Coronary artery (tissue), 2 donors: ENCODE results near the gene SHMT2.

Experiments
- DNase-seq: peaks from one replicate; pipeline ENCODE4 v3.0.0-alpha.2; 2017; ENCODE audit warnings: low spot score
- H3K27ac ChIP-seq, 2 donors: fragments of 200-600 bp; sonication (generic); one replicate each; pipeline ENCODE4 v1.5.1; 2016 to 2019
- H3K4me3 ChIP-seq: fragments of 200-600 bp; sonication (generic); 2 replicates; pipeline ENCODE4 v1.5.1; 2016; ENCODE audit warnings: mild to moderate bottlenecking, moderate library complexity
- CTCF ChIP-seq: fragments of 200-600 bp; sonication (generic); IDR thresholded peaks from one replicate; pipeline ENCODE4 v1.5.1; 2019; ENCODE audit warnings: antibody characterized with exemption

The SHMT2 gene

DNA sequence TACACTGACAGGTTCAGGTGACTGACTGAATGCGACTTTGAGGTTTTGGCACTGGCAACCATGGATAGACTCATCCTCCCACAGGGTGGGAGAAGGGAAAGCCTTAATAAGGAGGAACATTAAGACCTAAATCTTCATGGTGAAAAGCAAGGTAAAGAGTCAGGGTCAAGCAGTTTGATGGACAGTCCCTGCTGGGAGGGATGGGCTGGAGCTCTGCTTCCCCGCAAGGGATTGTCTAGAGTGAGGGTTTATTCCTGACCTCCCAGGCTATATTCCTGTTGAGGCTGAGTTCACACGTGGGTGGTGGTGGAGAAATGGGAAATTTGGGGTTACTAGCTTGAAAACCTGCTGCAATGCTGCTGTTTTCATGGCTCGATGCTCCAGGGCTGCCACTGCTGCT lies 30.9 kb downstream of the SHMT2 start:
- no peak for TF ChIP-seq CTCF
- Histone ChIP-seq H3K27ac (no peak overlapping the region), H3K4me3 (no peak overlapping the region)
- DNase-seq = no peak

- no peak overlapping the region for H3K27ac ChIP-seq
- TF ChIP-seq CTCF = no peak
- H3K4me3 ChIP-seq = no peak overlapping the region
- no peak for DNase-seq
Measured at GRCh38 chr12:57261428-57261865, 31.9 kb downstream of the SHMT2 start.

- TF ChIP-seq CTCF = no peak
- H3K27ac ChIP-seq = no peak overlapping the region
- no peak overlapping the region for H3K4me3 ChIP-seq
- DNase-seq = no peak
Measured at GRCh38 chr12:57262126-57262822, 32.8 kb downstream of the SHMT2 start.

DNA sequence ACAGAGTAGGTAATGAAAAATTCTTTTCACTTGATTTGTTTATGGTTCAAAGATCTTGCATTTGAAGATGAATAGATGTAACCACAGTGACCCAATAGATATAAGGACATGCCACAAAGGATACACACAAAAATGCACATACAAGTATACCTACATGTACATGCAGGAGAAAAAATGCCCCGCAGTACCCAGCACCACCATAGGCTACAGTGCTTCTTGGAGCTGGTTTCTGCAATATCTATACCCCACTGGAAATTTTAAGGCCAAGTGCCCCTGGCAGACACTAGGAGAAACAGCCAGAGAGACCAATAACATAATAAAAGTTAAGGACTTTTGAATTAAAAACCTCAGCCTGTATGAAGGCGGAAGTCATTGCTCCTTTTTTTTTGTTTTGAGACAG lies 33.6 kb downstream of the SHMT2 start:
- H3K27ac ChIP-seq = peak overlapping the region in 1 of 2 donors; percentile 31
- DNase-seq = no peak
- no peak for TF ChIP-seq CTCF
- no peak overlapping the region for H3K4me3 ChIP-seq

DNA sequence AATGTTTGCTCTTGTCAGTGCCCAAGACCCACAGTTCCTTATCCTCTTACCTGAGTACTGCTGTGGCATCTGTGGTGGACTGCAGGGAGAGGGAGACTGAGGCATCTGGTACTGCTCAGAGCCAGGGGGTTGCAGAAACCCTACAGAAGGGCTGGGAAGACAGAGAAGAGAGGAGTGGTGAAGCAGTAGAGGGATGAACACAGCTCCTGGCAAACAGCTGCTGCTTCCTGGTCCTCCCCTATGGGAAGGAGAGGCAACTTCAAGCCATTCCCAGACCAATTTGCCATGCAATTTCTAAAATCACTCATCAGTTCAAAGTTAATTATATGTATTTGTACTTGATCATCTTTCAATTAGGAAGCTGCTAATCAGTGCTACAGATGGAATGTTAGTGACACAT lies 37.2 kb downstream of the SHMT2 start:
- Histone ChIP-seq H3K4me3 (no peak overlapping the region), H3K27ac (no peak overlapping the region)
- no peak for TF ChIP-seq CTCF
- no peak for DNase-seq

DNA sequence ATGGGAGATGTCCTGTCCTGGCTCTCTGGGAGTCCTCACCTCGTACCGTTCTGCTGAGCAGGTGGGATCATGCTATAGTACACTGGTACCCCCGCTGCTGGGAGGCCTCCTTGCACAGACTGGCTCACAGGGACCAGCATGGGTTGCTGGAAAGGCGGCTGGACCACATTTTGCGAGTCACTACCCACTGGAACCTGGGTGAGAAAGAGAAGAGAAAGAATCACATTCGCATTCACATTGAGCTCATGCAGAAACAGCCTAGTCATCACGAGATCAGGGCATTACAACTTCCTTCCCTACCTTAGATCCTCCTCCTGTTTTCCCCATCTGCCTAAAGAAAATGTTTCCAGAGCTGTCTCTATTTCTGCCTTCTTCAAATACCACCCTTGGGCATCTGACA lies 38.8 kb downstream of the SHMT2 start:
- DNase-seq = no peak
- no peak for TF ChIP-seq CTCF
- H3K4me3 ChIP-seq = no peak overlapping the region
- H3K27ac ChIP-seq = no peak overlapping the region

GRCh38 chr12:57270966-57271470 lies 41.5 kb downstream of the SHMT2 start:
- no peak for TF ChIP-seq CTCF
- no peak for DNase-seq
- no peak overlapping the region for H3K4me3 ChIP-seq
- no peak overlapping the region for H3K27ac ChIP-seq
